ENCODE measurements around the gene FAM13A.

FAM13A gene

DNA sequence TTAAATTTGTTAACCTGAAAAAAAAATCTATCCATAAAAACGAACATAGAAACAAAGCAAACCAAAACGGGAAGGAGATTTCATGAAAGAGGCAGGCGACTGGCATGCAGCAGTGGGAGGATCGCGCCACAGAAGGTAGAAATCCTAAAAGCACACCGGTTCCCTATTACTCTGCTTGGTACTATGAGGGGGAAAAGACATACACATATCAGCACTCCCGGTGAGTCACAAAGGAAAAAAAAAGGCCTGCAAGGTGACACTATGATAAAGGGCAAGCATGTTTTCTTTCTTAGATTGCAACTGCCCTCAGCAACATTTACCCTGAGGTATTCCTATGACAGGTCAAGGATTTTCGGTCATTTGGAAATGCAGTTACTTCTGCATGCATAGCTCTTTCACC lies 298.7 kb downstream of the FAM13A start:
- in situ Hi-C loops (cut with HindIII; ENCODE audit: low sequenced_read_pairs), result no loop called here

GRCh38 chr4:88757776-88758175 lies 299.2 kb downstream of the FAM13A start:
- in situ Hi-C loops (cut with HindIII; ENCODE audit: low sequenced_read_pairs), result no loop called here

GRCh38 chr4:88757067-88757466 lies 299.9 kb downstream of the FAM13A start:
- in situ Hi-C loops (cut with HindIII; ENCODE audit: low sequenced_read_pairs), result no loop called here

DNA sequence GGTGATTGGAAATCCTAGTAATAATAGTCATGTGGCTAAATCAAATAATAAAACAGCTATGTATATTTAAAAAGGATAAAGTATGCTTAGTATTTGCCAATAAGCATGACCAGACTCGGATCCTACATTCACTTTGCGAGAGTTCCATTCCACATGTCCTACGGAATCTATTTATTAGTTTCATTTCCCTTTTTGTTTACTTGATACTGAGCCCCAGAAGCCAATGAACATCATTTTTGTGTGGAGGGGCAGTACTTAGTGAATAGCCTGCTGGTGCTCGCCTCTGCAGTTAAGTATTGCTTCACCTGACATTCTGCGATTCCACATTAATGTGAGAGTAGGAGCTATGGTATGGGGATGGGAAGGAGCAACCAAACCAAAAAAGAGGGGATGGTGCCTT lies 300.8 kb downstream of the FAM13A start:
- in situ Hi-C loops (cut with HindIII; ENCODE audit: low sequenced_read_pairs), result no loop called here

GRCh38 chr4:88755454-88755853 lies 301.5 kb downstream of the FAM13A start:
- in situ Hi-C loops (cut with HindIII; ENCODE audit: low sequenced_read_pairs), result no loop called here

GRCh38 chr4:88754796-88755195 lies 302.2 kb downstream of the FAM13A start:
- in situ Hi-C loops (cut with HindIII; ENCODE audit: low sequenced_read_pairs), result no loop called here

GRCh38 chr4:88753658-88754571 lies 303.1 kb downstream of the FAM13A start:
- in situ Hi-C loops (cut with HindIII; ENCODE audit: low sequenced_read_pairs), result no loop called here

- in situ Hi-C loops (cut with HindIII; ENCODE audit: low sequenced_read_pairs), result no loop called here
These were observed 304.2 kb downstream of the FAM13A start for GRCh38 chr4:88752754-88753153.

GRCh38 chr4:88752076-88752463 lies 304.9 kb downstream of the FAM13A start:
- in situ Hi-C loops (cut with HindIII; ENCODE audit: low sequenced_read_pairs), result no loop called here

DNA sequence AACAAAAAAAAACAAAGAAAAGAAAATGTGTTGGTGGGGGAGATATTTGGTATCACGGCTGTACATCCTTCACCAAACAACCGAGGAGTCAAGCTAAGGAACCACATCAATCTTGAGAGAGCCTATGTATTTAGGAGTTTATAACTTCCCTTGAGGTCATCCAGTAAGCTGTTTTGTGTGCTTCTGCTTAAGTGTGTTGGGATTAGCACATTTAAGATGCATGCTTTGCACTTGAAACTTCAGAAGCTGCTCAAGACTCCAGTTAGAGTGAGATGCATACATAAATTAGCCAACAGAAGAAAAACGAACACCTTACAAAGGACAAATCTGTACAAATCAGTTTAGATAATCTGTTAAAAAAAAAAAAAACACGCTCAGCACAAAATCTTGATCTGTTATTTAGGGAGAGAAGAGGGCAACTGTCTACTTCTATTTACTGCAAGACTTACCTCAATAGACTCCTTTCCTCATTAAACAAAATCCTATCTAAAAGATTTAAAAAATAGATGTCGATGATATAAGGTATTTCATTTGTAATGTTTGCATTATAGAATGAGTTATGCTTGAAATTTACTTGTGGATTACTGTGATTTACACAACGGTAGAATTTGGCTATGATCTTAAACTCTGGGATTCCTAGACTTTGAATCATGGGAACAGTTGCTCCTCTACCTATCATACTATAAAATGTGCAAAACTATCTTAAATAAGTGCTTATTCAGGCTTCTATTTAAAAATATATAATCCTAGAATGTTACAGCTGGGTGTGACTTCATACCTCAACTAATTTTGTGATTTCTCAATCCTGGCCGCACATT lies 305.5 kb downstream of the FAM13A start:
- in situ Hi-C loops (cut with HindIII; ENCODE audit: low sequenced_read_pairs), result no loop called here

DNA sequence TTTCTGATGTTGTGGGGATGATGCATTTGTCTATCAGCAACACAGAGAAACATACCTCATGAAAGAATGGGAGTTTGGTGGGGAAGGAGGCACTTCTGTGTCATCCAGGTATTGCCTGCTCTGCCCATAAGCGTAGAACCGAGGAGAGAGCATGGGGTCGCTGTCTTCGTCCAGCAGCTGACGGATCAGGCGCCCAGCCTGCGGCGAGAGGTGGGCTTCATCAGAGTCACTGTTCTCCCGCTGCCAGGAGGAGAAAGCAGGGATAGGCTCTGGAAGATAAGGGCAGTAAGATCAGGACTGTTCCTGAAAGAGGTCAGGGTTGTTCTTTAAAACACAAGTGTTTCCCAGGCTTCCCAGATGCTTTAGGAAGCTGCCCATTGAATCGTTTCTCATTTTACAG lies 306.6 kb downstream of the FAM13A start:
- in situ Hi-C loops (cut with HindIII; ENCODE audit: low sequenced_read_pairs), result no loop called here

DNA sequence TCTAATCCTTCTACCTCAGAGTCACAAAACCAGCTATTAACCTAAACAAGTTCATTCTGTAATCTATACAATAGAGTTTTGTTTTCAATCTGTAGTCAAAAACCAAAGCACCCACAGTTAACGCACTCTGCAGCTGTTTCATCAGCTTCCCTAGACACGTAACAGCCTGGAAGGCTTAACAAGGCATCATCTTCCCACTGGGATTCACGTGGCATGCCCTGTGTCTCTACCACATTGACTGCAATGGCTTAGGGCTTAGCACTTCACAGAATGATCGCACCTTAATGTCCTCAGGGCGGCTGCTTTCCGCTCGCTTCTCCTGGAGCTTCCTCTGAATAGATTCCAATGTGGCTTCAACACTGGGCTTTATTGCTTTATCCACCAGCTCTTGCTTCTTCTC lies 309.6 kb downstream of the FAM13A start:
- in situ Hi-C loops (cut with HindIII; ENCODE audit: low sequenced_read_pairs), result no loop called here

DNA sequence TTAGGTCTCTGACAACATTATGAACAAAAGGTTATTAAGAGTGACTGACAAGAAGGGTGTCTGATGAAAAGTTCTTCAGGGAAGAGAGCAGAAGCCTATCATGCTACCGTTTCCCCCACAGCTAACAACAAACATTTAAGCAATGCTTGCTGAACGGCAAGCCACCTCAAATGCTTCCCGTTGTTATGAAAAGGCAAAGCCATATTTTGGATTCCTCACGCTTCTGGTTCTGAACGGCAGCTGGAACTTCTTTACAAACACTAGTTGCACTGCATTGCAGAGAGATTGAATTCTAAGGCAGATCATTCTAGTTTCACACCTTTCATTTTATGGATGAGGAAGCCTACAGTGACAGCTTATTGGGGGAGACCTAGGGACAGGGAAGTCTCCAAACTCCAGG lies 310.8 kb downstream of the FAM13A start:
- in situ Hi-C loops (cut with HindIII; ENCODE audit: low sequenced_read_pairs), result no loop called here

DNA sequence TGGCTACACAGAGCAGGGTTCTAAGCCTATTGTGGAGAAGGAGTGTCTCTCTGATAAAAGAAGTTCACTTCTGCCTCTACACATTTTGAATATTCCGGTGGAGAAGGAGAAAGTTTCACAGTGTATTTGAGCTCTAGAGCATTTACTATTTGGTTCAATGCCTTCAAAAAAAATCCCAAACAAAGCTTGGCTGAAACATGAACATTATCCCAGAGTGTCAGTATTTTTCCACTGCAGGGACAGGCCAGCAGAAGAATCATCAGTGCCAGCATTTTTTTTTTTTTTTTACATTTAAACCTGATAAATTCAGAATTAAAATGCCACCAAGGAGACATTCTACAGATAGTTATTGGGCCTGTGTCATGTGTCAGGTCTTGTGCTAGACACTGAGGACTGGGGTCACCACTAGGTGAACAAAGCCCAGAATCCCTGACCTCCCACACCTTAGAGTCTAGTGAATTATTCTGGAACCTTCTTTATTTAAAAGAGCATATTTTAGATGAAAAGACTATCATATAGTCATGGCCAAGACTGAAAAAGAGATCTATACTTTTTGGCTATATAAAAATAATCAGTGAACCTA lies 311.3 kb downstream of the FAM13A start:
- in situ Hi-C loops (cut with HindIII; ENCODE audit: low sequenced_read_pairs), result no loop called here

- in situ Hi-C loops (cut with HindIII; ENCODE audit: low sequenced_read_pairs), result no loop called here
These were observed 311.8 kb downstream of the FAM13A start for GRCh38 chr4:88745175-88745574.

DNA sequence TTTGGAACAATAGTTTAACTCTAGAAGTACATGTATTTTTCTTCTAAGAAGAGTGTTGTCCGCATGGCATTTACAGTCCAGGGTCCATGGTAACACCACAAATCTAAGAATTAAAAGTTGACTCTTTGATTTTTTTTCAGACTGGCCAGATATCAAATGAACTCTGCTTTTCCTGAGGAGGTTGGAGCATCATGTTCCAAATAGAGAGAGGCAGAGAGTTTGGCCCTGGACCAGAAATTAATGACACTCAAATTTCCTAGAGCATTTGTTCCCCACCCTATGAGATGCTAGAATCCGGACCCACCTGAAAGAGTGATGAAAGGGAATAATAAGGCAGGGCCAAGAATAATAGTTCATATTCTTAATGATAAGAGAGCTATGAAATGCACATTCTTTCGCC lies 312.4 kb downstream of the FAM13A start:
- in situ Hi-C loops (cut with HindIII; ENCODE audit: low sequenced_read_pairs), result no loop called here

DNA sequence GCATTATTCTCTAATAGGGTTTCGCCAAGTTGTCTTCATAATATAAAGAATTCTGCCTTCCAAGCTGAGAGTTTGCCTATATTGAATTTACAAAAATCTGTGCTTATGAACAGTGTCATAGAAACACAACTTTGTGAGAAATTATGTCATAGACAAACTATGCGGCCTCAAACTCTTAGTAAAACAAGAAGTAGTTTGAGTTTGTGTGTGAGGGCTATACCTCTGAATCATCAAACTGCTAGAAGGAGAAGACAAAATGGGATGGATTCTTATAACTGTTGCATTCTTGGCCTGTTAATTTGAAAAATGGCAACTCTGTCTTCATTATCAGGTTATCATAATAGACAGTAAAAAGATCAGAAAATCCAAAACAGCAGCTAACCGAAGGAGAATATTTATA lies 313.3 kb downstream of the FAM13A start:
- in situ Hi-C loops (cut with HindIII; ENCODE audit: low sequenced_read_pairs), result no loop called here

DNA sequence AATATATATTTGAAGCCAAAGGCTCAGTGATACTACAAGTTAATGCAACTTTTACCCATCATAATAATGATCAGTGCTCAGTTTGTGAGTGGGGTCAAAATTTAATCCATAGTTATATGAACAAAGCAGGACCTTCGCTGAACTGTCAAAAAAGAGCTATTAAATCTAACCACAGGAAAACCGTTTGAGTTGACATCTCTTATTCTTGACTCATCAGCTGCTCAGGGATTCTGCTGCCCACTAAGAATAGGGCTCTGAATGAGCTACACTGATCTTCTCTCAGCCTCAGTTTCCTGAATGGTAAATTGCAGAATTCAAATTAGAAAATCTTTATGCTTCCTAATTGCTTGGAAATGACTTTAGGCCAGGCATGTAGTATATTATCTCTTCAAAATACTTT lies 314.4 kb downstream of the FAM13A start:
- in situ Hi-C loops (cut with HindIII; ENCODE audit: low sequenced_read_pairs), result no loop called here

DNA sequence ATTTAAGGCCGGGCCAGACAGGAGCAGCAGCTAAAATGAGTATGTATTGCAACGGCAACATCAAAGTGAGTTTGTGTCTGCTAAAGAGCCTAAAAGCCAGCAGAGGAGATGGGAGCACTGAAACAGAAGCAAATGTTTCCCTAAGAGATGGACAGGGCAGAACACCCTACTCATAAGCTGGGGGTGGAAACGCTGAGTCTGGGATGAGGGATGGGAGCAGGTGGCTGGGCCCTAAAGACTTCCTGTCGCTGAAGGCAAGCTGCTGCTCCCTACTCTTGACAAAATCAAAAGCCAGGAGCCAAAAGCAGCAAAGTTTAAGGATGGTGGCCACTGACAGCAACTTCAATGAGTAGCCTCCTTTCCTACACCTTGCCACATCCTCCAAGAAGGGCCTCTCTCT lies 318.8 kb downstream of the FAM13A start:
- in situ Hi-C loops (cut with HindIII; ENCODE audit: low sequenced_read_pairs), result no loop called here

DNA sequence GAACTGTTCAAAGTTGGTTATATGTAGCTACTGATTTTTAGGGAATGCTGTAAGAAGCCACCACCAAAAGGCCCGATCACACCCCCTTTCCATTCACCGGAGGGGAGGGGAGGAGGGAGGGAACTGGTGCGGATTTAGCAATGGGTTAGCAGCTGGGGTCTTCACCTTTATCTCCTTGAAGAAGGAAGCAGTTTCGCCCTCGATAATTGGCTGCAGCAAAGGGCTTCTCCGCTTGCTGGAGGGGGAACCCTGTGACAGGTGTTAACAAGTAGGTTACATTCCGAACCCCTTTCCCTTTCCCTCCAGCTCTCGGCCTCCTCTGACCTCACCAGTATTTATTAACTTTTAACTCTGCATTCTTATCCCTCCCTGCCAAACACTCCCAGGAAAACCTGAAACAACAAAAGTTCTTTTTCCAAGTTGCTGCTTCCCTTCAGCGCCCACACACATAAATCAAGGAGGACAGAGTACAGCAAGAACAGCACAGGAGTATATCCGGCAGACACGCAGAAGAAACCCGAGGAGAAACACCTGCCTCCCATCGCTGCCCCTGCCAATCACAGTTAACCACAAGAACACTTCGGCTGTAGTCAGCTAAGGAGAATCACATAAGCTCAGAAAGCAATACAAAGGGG lies 319.6 kb downstream of the FAM13A start:
- in situ Hi-C loops (cut with HindIII; ENCODE audit: low sequenced_read_pairs), result no loop called here

- in situ Hi-C loops (cut with HindIII; ENCODE audit: low sequenced_read_pairs), result no loop called here
These were observed 320.7 kb downstream of the FAM13A start for GRCh38 chr4:88736264-88736663.

Data from DLD1 (cell line).